HPDE6-E6E7 (cell line): ENCODE results near the gene GPC5.
A peak's percentile ranks its signal among the peaks of the same experiment; 100 is the strongest.
"Not testable (repeated sequence)": the region's sequence is repeated elsewhere in the genome, so short reads cannot be mapped to it uniquely, and the experiment has no call there.

Experiments used
- DNase-seq: peaks from one replicate; pipeline ENCODE4 v3.0.0; 2011; ENCODE audit warnings: missing footprints; ENCODE audit errors: extremely low spot score

The GPC5 gene

DNA sequence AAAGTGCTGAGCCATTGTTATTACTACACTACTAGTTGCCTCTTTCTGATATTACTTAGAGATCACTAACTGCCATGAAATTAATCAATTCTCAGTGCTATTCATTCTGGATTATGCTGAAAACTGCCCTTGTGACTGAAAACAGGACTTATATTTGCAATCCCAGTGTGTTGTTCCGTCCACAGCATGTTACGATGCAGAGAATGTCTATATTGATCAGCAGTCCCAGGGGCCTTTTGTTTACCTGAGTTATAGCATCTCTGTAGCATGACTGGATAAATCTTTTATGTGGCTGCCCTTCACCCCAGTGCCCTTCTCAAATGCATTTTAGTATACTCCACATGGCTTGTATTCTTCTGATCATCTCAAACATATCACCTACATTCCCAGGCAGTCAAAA, 251.0 kb downstream of the GPC5 start:
- DNase-seq, result no peak

DNA sequence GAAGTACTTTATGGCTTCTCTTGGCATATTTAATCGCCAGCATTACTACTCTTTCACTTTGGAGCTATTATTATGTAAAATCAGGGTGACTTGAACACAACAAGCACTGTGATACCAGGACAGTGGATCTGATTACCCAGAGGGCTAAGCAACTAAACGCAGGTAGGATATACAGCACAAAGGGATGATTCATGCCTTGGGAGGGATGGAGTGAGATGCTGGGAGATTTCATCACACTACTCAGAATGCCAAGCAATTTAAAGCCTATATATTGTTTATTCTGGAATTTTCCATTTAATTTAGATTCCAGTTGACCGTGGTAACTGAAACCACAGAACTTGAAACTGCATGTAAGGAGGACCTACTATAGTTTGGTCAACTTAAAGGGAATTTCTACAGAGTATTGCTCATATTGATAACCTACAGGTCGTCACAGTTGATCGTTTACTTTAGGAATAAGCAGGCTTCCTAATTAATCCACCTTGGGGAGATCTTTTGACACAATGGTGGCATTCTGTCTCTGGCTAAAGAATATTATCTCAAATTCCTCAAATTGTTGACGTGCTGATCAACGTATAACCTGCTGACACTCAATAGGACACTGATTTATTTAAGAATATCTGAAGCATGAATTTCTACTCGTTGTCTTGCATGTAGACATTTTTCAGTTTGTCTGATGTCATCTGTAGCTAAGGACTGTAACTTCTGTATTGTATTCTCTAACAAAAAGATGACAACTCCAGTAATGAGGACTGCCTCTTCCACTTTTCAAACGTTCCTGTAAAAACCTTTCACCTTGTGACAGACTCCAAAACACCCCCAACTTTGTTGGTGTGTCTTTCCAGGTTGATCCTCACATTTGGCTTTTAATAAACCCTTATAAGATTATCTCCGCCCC, 254.2 kb downstream of the GPC5 start:
- DNase-seq, result peak; percentile 9

GRCh38 chr13:91655731-91656130, 257.3 kb downstream of the GPC5 start:
- DNase-seq, result no peak

DNA sequence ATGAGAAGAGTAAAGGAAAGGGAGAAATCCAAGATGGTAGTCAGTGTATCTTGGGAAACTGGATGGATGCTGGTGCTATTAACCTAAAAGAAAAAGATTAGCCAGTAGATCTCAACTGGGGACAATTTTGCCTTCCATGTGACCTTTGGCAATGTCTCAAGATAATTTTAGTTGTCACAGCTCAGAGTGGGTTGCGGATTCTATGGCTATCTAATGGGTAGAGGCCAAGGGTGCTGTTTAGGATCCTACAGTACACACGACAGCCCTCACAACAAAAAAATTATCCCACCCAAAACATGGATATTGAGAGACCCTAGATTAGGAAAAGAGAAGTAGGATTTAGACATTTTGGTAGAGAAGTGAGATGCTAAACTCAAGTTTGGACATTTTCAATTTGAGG, 258.9 kb downstream of the GPC5 start:
- no peak for DNase-seq

- no peak for DNase-seq
These were observed 261.0 kb downstream of the GPC5 start for GRCh38 chr13:91659256-91660075.

GRCh38 chr13:91660076-91660415, 261.6 kb downstream of the GPC5 start:
- DNase-seq, result no peak

- no peak for DNase-seq
These were observed 263.5 kb downstream of the GPC5 start for GRCh38 chr13:91661692-91662490.

GRCh38 chr13:91664039-91664438, 265.6 kb downstream of the GPC5 start:
- peak; percentile 32 for DNase-seq

DNA sequence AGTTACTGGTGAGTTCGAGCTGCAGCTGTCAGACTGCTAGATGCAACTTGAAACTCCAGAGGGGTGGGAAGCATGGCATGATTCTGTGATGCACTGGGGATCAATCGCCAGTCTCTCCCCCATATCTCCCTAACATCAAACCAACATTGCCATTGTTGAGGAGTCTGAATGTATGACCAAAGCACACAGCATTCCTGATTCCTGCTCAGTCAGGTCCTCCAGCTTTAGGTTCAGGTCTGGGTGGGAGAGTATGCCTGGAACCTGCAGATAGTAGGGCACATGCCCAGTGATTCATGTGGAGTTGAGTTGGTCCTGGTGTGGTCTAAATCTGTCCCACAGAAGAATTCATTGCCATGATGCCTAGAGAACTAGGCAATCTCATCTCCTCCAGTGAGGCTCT, 269.1 kb downstream of the GPC5 start:
- no peak for DNase-seq

DNA sequence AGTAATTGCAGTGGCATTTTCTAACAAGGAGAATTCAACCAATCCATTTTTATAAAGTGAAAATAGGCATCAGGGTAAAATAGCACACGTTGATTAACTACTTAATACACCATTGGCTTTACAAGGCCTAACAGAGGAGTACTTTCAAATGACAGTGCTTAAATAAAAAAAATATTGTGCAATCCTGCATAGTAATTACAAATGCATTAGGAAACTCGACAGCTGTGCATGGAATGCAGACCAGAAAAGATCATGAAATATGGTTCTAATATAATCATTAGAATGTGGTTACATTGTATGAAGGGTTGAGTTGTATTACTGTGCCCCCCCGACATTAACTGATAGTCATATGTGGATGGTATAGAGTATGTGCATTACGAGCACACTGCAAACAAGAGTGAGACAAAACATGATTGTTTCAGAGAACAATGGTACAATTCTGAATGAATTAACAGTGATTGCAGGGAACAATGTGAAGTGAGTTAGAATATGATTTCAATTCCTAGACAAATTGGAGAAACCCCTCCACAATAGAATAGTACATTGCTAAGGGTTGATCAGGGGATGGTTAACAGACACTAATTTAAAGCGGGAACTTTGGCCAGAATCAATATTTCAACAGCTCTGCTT, 270.6 kb downstream of the GPC5 start:
- no peak for DNase-seq

GRCh38 chr13:91674347-91674746, 275.9 kb downstream of the GPC5 start:
- not testable (repeated sequence) for DNase-seq

DNA sequence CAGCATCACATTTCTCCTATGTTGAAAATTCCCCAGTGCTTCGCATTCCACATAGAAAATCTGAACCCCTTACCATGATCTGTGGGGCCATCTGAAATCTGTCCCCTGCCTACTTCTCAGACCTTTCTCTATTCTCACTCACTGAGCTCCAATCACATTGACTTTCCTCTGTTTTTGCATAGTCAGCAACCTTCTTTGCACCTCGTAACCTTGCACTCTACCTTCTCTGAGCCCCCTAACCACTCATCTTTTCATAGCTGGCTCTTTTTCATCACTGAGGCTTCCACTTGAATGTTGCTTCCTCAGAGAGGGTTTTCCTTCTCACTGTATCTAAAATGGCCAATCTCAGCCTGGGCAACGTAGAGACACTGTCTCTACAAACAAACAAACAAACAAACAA, 286.3 kb downstream of the GPC5 start:
- DNase-seq, result no peak

- DNase-seq, result no peak
These were observed 292.5 kb downstream of the GPC5 start for GRCh38 chr13:91690944-91691343.

- no peak for DNase-seq
These were observed 295.0 kb downstream of the GPC5 start for GRCh38 chr13:91693466-91693865.

DNA sequence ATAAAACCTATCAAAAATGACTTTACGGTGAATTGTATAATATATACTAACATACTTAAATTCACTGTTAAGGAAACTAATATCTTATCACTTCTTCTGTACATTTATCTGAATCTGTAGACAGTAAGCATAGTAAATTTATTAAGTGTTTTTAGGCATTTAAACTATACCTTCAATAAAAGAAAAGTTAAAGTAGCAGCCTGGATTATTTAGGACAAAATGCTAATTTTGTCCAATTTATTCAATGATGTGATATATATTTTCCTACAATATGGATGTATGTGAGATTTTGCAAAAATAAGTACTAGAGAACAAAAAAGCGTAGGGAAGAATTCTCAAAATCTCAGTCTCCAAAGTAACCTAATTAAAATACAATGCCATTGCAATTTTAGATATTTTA, 299.9 kb downstream of the GPC5 start:
- no peak for DNase-seq

- no peak for DNase-seq
These were observed 300.3 kb downstream of the GPC5 start for GRCh38 chr13:91698767-91699166.

GRCh38 chr13:91699863-91700262, 301.4 kb downstream of the GPC5 start:
- DNase-seq, result no peak

DNA sequence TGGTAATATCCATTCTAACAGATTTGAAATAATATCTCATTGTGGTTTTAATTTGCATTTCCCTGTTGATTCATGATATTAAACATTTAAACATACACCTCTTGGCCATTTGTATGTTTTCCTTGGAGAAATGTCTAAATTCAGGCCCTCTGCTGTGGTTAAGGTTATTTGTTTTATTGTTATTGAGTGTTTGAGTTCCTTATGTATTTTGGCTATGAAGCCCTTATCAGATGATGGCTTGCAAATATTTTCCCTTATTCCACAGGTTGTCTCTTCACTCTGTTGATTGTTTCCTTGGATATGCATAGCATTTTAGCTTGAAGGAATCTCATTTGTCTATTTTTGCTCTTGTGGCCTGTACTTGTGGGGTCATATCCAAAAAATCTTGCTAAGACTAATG, 303.6 kb downstream of the GPC5 start:
- no peak for DNase-seq

- no peak for DNase-seq
These were observed 304.0 kb downstream of the GPC5 start for GRCh38 chr13:91702411-91702810.

- DNase-seq, result no peak
These were observed 306.0 kb downstream of the GPC5 start for GRCh38 chr13:91704398-91704797.

GRCh38 chr13:91708558-91708957, 310.1 kb downstream of the GPC5 start:
- no peak for DNase-seq

DNA sequence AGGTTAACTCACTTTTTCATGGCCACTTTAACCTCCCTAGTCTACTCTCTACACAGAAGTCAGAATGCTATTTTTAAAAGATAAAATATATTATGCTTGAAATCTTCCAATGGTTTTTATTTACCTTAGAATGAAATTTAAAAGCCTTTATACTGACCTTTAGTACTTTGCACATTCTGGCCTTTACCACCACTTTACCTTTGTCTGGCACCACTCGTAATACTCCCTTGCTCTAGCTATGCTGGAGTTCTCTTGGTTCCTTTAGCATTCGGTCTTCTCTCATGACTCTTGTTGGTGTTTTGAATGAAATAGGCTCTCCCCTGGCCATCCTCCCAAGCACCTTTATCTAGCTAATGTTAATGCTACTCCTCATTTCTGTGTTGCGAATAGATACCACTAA, 310.8 kb downstream of the GPC5 start:
- no peak for DNase-seq
